ENCODE data around the gene TAS2R41.

The TAS2R41 gene

DNA sequence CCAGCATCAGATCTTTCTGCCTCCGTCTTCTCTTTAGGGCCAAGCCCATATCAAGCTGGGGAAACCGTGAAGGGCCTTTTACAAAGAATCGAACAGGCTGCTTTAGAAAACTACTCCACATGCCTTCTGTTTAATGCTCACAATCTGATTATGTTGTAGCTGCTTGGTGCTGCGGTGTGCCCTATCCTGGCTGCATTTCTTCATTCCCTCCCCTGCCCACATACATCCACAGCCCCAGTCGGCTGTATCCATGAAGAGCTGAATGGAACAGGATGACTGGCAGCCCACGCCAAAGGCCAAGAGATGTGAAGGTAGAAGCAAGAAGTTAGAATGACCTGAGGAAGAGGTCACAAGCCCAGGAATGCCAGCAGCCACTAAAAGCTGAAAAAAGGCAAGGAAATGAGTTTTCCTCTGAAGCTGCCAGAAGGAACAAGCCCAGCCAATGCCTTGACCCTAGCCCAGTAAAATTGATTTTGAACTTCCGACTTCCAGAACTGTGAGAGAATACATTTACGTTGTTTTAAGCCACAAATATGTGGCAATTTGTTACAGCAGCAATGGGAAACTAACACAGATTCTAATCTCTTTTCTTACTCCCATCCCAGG, 22.2 kb downstream of the TAS2R41 start:
- TF ChIP-seq, protein P1, sequence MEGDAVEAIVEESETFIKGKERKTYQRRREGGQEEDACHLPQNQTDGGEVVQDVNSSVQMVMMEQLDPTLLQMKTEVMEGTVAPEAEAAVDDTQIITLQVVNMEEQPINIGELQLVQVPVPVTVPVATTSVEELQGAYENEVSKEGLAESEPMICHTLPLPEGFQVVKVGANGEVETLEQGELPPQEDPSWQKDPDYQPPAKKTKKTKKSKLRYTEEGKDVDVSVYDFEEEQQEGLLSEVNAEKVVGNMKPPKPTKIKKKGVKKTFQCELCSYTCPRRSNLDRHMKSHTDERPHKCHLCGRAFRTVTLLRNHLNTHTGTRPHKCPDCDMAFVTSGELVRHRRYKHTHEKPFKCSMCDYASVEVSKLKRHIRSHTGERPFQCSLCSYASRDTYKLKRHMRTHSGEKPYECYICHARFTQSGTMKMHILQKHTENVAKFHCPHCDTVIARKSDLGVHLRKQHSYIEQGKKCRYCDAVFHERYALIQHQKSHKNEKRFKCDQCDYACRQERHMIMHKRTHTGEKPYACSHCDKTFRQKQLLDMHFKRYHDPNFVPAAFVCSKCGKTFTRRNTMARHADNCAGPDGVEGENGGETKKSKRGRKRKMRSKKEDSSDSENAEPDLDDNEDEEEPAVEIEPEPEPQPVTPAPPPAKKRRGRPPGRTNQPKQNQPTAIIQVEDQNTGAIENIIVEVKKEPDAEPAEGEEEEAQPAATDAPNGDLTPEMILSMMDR (IDR thresholded peaks at IDR 0.05), result no peak
- Histone ChIP-seq H3K36me3 (no peaks in the 10 kb centered on the region), H3K27me3 (no peaks in the 10 kb centered on the region), H3K27ac (no peak overlapping the region), H3K4me3 (ENCODE audit: low read depth in 1 of 2, low read length in 1 of 2) (no peak overlapping the region), H3K9me3 (no peaks in the 10 kb centered on the region), H3K4me1 (ENCODE audit: control insufficient read depth in 1 of 2, insufficient read depth in 1 of 2, low read depth in 1 of 2, low read length in 1 of 2) (no peaks in the 10 kb centered on the region)

GRCh38 chr7:143503261-143503660, 25.6 kb downstream of the TAS2R41 start:
- TF ChIP-seq, protein P1 (IDR thresholded peaks at IDR 0.05), result no peak
- Histone ChIP-seq H3K4me1 (ENCODE audit: control insufficient read depth in 1 of 2, insufficient read depth in 1 of 2, low read depth in 1 of 2, low read length in 1 of 2) (no peaks in the 10 kb centered on the region), H3K36me3 (no peaks in the 10 kb centered on the region), H3K4me3 (ENCODE audit: low read depth in 1 of 2, low read length in 1 of 2) (no peak overlapping the region), H3K9me3 (no peaks in the 10 kb centered on the region), H3K27ac (no peak overlapping the region), H3K27me3 (no peaks in the 10 kb centered on the region)

DNA sequence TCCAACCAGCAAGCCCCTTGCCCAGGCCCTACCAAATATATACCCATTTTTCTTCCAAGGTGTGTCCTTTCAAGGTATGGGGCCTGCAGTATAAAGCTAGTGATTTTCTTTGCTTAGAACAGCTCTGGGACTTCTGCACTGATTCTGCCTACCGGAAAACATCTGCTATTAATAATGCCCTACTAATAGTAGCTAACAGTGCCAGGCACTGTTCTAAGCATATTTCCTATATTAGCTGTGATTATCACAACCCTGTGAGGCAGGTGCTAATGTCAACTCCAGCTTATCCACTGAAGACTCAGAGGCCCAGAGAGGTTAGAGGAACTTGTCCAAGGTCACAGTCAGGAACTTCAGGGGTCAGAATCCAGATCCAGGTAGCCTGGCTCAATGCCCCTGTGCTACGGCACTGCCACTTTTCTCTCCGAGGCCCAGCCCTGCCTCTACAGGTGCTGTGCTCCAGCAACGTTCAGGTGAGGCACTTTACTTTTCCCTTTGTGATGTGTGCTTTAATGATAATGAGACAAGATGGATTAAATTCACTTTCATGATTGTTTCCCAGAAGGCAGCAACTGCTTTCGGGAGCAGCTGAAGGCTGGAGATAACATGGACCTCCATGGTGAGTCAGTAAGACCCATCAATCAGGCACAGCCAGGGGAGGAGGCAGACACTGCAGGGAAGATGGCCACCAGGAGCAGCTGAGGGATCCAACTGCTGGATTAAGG, 26.7 kb downstream of the TAS2R41 start:
- TF ChIP-seq, protein P1 (IDR thresholded peaks at IDR 0.05), result no peak
- Histone ChIP-seq H3K9me3 (no peaks in the 10 kb centered on the region), H3K4me1 (ENCODE audit: control insufficient read depth in 1 of 2, insufficient read depth in 1 of 2, low read depth in 1 of 2, low read length in 1 of 2) (no peaks in the 10 kb centered on the region), H3K27me3 (no peaks in the 10 kb centered on the region), H3K4me3 (ENCODE audit: low read depth in 1 of 2, low read length in 1 of 2) (no peak overlapping the region), H3K36me3 (no peaks in the 10 kb centered on the region), H3K27ac (no peak overlapping the region)

GRCh38 chr7:143504937-143505297, 27.2 kb downstream of the TAS2R41 start:
- Histone ChIP-seq H3K36me3 (no peaks in the 10 kb centered on the region), H3K27ac (no peak overlapping the region), H3K4me1 (ENCODE audit: control insufficient read depth in 1 of 2, insufficient read depth in 1 of 2, low read depth in 1 of 2, low read length in 1 of 2) (no peaks in the 10 kb centered on the region), H3K9me3 (no peaks in the 10 kb centered on the region), H3K4me3 (ENCODE audit: low read depth in 1 of 2, low read length in 1 of 2) (no peak overlapping the region), H3K27me3 (no peaks in the 10 kb centered on the region)
- TF ChIP-seq, protein P1 (IDR thresholded peaks at IDR 0.05), result no peak

DNA sequence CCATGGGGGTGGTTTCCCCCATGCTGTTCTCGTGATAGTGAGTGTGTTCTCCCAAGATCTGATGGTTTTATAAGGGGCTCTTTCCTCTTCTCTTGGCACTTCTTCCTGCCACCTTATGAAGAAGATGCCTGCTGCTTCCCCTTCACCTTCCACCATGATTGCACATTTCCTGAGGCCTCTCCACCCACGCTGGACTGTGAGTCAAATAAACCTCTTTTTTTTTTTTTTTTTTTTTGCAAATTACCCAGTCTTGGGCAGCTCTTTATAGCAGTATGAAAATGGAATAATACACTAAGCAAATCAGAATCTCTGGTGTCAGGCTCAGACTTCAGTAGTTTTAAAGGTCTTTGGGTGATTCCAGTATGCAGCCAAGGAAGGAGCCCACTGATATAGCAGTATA, 28.2 kb downstream of the TAS2R41 start:
- no peaks in the 10 kb centered on the region for H3K4me1 ChIP-seq (ENCODE audit: control insufficient read depth in 1 of 2, insufficient read depth in 1 of 2, low read depth in 1 of 2, low read length in 1 of 2)
- TF ChIP-seq, protein P1 (IDR thresholded peaks at IDR 0.05), result no peak
- no peaks in the 10 kb centered on the region for H3K9me3 ChIP-seq
- no peak overlapping the region for H3K4me3 ChIP-seq (ENCODE audit: low read depth in 1 of 2, low read length in 1 of 2)
- no peaks in the 10 kb centered on the region for H3K27me3 ChIP-seq
- no peak overlapping the region for H3K27ac ChIP-seq
- no peaks in the 10 kb centered on the region for H3K36me3 ChIP-seq

All from neutrophil (primary cell).